ENCODE results near the gene BPTF.
A peak's percentile ranks its signal among the peaks of the same experiment; 100 is the strongest.
"Not testable (repeated sequence)": the region's sequence is repeated elsewhere in the genome, so short reads cannot be mapped to it uniquely, and the experiment has no call there.

Gene BPTF

DNA sequence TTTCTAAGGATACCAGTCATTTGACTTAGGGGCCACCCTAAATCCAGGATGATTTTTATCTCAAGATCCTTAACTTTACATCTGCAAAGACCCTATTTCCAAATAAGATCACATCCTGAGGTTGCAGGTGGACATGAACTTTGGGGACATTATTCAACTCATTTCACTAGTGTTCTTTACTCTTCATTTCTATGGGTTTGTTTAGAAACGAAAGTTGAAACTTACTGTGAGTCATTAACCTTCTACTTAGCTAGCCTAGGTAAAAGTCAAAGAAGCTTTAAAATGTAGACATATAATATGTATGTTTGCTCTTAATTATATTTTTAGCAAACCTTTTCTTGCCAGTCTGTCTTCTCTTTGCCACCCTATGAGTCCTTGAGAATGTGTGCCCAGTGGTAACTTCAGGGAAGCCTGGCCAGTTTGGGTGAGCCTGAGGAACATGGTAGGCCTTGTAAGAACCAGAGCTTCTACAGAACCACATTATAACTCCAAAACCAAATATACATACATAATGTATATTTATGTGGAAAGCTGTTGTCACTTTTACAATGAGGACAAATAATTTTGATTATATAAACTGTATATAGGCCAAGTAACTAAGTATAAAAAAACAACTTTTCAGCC is 38.4 kb downstream of the BPTF start:
- no peak for DNase-seq (ENCODE audit: low spot score in 2 of 2)
- Mint-ChIP-seq H3K36me3 (ENCODE audit: insufficient read depth) (peaks cover 13% of the 10 kb centered on the region), H3K9me3 (no peaks in the 10 kb centered on the region), H3K4me1 (peaks cover 64% of the 10 kb centered on the region), H3K27me3 (no peaks in the 10 kb centered on the region), H3K4me3 (no peak overlapping the region), H3K27ac (ENCODE audit: low read depth) (peak overlapping the region; percentile 71)
- ATAC-seq (replicated peaks; ENCODE audit: extremely low read depth, poor library complexity, severe bottlenecking): no peak

DNA sequence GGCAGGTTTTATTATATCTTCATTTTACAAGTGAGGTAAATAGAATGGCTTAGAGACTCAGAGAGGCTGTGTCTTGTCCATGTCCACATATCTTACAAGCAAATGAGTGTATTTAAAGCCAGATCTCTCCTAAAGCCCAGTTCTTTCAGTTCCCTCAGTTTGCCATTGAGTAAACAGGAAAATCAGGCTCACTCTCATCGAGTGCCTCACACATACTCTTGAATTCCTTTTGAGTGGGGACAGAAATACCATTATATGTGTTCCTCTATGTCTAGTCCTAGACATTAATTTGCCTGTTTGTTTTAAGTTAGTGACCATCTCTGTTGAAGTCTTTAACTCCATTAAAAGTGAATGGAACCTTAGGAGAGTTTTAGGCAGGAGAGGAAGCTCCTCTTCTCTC is 40.1 kb downstream of the BPTF start:
- Mint-ChIP-seq H3K27me3 (no peaks in the 10 kb centered on the region), H3K4me3 (no peak overlapping the region), H3K36me3 (ENCODE audit: insufficient read depth) (peaks cover 18% of the 10 kb centered on the region), H3K27ac (ENCODE audit: low read depth) (no peak overlapping the region), H3K4me1 (peaks cover 54% of the 10 kb centered on the region), H3K9me3 (no peaks in the 10 kb centered on the region)
- DNase-seq (ENCODE audit: low spot score in 2 of 2) (no peak), ATAC-seq (replicated peaks; ENCODE audit: extremely low read depth, poor library complexity, severe bottlenecking) (no peak)

- Mint-ChIP-seq H3K4me1 (peaks cover 37% of the 10 kb centered on the region), H3K27me3 (no peaks in the 10 kb centered on the region), H3K9me3 (no peaks in the 10 kb centered on the region), H3K4me3 (no peak overlapping the region), H3K36me3 (ENCODE audit: insufficient read depth) (peaks cover 13% of the 10 kb centered on the region), H3K27ac (ENCODE audit: low read depth) (no peak overlapping the region)
- ATAC-seq (replicated peaks; ENCODE audit: extremely low read depth, poor library complexity, severe bottlenecking) (peak; percentile 68), DNase-seq (ENCODE audit: low spot score in 2 of 2) (no peak)
Observed at GRCh38 chr17:67867591-67867990, 42.3 kb downstream of the BPTF start.

DNA sequence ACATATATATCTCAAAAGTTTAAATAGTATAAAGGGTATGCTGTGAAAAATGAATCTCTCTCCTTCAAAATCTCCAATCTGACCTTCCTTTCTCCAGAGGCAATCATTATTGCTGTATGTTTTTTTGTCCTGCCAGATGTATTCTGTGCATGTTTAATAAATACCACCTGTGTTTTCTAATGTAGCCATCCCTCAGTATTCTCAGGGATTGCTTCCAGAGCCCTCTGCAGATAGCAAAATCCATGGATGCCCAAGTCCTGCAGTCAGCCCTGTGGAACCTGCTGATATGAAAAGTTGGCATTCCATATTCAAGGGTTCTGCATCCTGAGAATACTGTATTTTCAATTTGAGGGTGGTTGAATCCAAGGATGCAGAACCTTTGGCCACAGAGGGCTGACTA is 42.9 kb downstream of the BPTF start:
- no peak for ATAC-seq (replicated peaks; ENCODE audit: extremely low read depth, poor library complexity, severe bottlenecking)
- Mint-ChIP-seq H3K9me3 (no peaks in the 10 kb centered on the region), H3K4me3 (no peak overlapping the region), H3K36me3 (ENCODE audit: insufficient read depth) (peaks cover 13% of the 10 kb centered on the region), H3K4me1 (peaks cover 31% of the 10 kb centered on the region), H3K27me3 (no peaks in the 10 kb centered on the region), H3K27ac (ENCODE audit: low read depth) (no peak overlapping the region)
- DNase-seq (ENCODE audit: low spot score in 2 of 2): no peak

DNA sequence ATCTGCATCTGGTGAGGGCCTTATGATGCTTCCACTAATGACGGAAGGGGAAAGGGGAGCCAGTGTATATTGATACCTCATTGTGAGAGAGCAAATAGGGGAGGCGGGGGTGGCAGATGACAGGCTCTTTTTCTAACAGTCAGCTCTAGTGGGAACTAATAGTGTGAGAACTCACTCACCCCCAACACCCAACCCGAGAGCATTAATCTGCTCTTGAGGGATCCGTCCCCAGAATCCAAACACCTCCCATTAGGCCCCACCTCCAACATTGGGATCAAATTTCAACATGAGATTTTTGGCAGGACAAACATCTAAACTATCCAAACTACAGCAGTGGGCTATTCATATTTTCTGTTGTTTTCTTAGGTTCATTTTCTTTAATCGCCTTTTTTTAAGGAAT is 54.4 kb downstream of the BPTF start:
- Mint-ChIP-seq H3K9me3 (no peaks in the 10 kb centered on the region), H3K27me3 (no peaks in the 10 kb centered on the region), H3K4me3 (no peak overlapping the region), H3K4me1 (peaks cover 7% of the 10 kb centered on the region), H3K36me3 (ENCODE audit: insufficient read depth) (peaks cover 20% of the 10 kb centered on the region), H3K27ac (ENCODE audit: low read depth) (no peak overlapping the region)
- no peak for ATAC-seq (replicated peaks; ENCODE audit: extremely low read depth, poor library complexity, severe bottlenecking)
- no peak for DNase-seq (ENCODE audit: low spot score in 2 of 2)

- no peak overlapping the region for H3K27ac Mint-ChIP-seq (ENCODE audit: low read depth)
- no peaks in the 10 kb centered on the region for H3K27me3 Mint-ChIP-seq
- DNase-seq (ENCODE audit: low spot score in 2 of 2) (no peak), ATAC-seq (replicated peaks; ENCODE audit: extremely low read depth, poor library complexity, severe bottlenecking) (no peak)
- H3K9me3 Mint-ChIP-seq: no peaks in the 10 kb centered on the region
- H3K4me1 Mint-ChIP-seq: peaks cover 7% of the 10 kb centered on the region
- H3K36me3 Mint-ChIP-seq (ENCODE audit: insufficient read depth): peaks cover 23% of the 10 kb centered on the region
- no peak overlapping the region for H3K4me3 Mint-ChIP-seq
Observed at GRCh38 chr17:67881083-67881482, 55.8 kb downstream of the BPTF start.

DNA sequence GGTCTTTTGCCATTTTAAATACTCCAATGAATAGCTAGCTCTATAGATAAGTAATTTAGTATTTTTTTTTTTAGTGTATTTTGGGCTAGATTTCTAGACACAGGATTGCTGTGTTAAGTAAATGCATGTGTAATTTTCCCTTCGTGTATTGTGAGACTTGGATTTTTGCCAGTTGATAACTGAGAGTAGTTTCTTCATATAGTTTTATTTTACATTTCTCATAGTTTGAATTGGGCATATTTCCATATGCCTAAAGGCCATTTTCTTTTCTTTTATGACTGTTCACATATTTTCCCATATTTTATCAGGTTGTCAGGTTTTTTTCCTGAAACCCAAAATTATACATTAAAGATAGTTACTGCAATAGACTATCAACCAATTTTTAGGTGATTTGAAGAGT is 59.4 kb downstream of the BPTF start:
- no peak for DNase-seq (ENCODE audit: low spot score in 2 of 2)
- Mint-ChIP-seq H3K9me3 (no peaks in the 10 kb centered on the region), H3K4me1 (no peaks in the 10 kb centered on the region), H3K27ac (ENCODE audit: low read depth) (no peak overlapping the region), H3K27me3 (no peaks in the 10 kb centered on the region), H3K36me3 (ENCODE audit: insufficient read depth) (peaks cover 29% of the 10 kb centered on the region), H3K4me3 (no peak overlapping the region)
- no peak for ATAC-seq (replicated peaks; ENCODE audit: extremely low read depth, poor library complexity, severe bottlenecking)

DNA sequence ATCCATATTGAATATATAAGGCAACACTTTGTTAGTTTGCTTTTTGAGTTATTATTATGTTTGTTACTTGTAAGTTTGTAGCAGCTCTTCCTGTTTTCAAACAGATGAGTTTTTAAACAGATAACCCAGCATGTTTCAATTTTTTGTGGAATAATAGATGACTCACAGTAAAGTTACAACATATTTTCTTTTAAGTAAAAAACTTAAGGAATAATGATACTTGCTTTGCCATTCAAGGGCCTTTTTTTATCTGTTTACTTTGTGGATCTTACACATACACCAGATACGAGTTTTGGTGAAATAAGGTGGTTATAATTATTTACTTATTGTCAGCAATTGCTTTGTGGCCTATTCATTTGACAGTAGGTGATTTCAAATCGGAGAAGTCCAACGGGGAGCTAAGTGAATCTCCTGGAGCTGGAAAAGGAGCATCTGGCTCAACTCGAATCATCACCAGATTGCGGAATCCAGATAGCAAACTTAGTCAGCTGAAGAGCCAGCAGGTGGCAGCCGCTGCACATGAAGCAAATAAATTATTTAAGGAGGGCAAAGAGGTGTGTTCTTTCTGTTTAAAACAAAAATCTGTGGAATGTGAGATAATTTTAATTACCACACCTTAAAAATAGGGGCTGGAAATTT is 66.3 kb downstream of the BPTF start:
- Mint-ChIP-seq H3K27me3 (no peaks in the 10 kb centered on the region), H3K36me3 (ENCODE audit: insufficient read depth) (peaks cover 48% of the 10 kb centered on the region), H3K4me3 (no peak overlapping the region), H3K9me3 (no peaks in the 10 kb centered on the region), H3K27ac (ENCODE audit: low read depth) (peak overlapping the region; percentile 75), H3K4me1 (no peaks in the 10 kb centered on the region)
- ATAC-seq (replicated peaks; ENCODE audit: extremely low read depth, poor library complexity, severe bottlenecking) (no peak), DNase-seq (ENCODE audit: low spot score in 2 of 2) (no peak)

GRCh38 chr17:67902511-67903231 is 77.4 kb downstream of the BPTF start:
- no peaks in the 10 kb centered on the region for H3K9me3 Mint-ChIP-seq
- no peaks in the 10 kb centered on the region for H3K4me1 Mint-ChIP-seq
- peaks cover 60% of the 10 kb centered on the region for H3K36me3 Mint-ChIP-seq (ENCODE audit: insufficient read depth)
- no peak for DNase-seq (ENCODE audit: low spot score in 2 of 2)
- ATAC-seq (replicated peaks; ENCODE audit: extremely low read depth, poor library complexity, severe bottlenecking): no peak
- no peak overlapping the region for H3K27ac Mint-ChIP-seq (ENCODE audit: low read depth)
- H3K4me3 Mint-ChIP-seq: no peak overlapping the region
- no peaks in the 10 kb centered on the region for H3K27me3 Mint-ChIP-seq

GRCh38 chr17:67905298-67905697 is 80.0 kb downstream of the BPTF start:
- H3K27ac Mint-ChIP-seq (ENCODE audit: low read depth); DNase-seq (ENCODE audit: low spot score in 2 of 2); H3K27me3 Mint-ChIP-seq; H3K4me1 Mint-ChIP-seq; H3K4me3 Mint-ChIP-seq; H3K9me3 Mint-ChIP-seq; ATAC-seq (replicated peaks; ENCODE audit: extremely low read depth, poor library complexity, severe bottlenecking): not testable (repeated sequence)
- peaks cover 64% of the 10 kb centered on the region for H3K36me3 Mint-ChIP-seq (ENCODE audit: insufficient read depth)

DNA sequence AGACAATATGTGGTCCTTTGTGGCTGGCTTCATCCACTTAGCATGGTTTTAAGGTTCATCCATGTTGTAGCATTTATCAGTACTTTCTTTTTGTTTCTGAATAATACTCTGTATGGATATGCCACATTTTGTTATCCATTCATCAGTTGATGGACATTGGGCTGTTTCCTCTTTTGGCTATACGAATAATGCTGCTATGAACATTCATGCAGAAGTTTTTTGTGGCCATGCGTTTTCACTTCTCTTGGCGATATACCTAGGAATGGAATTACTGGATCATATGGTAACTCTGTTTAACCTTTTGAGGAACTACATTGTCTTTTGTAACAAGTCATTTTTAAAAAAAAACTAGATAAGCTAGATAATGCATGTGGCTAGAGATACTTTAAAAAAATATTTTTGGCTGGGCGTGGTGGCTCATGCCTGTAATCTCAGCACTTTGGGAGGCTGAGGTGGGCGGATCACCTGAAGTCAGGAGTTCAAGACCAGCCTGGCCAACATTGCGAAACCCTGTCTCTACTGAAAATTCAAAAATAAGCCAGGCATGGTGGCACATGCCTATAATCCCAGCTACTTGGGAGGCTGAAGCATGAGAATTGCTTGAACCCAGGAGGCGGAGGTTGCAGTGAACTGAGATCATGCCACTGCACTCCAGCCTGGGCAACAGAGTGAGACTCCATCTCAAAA is 85.0 kb downstream of the BPTF start:
- H3K4me3 Mint-ChIP-seq; DNase-seq (ENCODE audit: low spot score in 2 of 2); H3K27me3 Mint-ChIP-seq; ATAC-seq (replicated peaks; ENCODE audit: extremely low read depth, poor library complexity, severe bottlenecking); H3K9me3 Mint-ChIP-seq: not testable (repeated sequence)
- H3K27ac Mint-ChIP-seq (ENCODE audit: low read depth): peak overlapping the region; percentile 25
- peaks cover 79% of the 10 kb centered on the region for H3K36me3 Mint-ChIP-seq (ENCODE audit: insufficient read depth)
- peaks cover 22% of the 10 kb centered on the region for H3K4me1 Mint-ChIP-seq

DNA sequence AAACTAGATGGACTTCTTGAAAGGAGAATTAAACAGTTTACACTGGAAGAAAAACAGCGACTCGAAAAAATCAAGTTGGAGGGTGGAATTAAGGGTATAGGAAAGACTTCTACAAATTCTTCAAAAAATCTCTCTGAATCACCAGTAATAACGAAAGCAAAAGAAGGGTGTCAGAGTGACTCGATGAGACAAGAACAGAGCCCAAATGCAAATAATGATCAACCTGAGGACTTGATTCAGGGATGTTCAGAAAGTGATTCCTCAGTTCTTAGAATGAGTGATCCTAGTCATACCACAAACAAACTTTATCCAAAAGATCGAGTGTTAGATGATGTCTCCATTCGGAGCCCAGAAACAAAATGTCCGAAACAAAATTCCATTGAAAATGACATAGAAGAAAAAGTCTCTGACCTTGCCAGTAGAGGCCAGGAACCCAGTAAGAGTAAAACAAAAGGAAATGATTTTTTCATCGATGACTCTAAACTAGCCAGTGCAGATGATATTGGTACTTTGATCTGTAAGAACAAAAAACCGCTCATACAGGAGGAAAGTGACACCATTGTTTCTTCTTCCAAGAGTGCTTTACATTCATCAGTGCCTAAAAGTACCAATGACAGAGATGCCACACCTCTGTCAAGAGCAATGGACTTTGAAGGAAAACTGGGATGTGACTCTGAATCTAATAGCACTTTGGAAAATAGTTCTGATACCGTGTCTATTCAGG is 85.9 kb downstream of the BPTF start:
- ATAC-seq (replicated peaks; ENCODE audit: extremely low read depth, poor library complexity, severe bottlenecking) (no peak), DNase-seq (ENCODE audit: low spot score in 2 of 2) (no peak)
- Mint-ChIP-seq H3K9me3 (no peaks in the 10 kb centered on the region), H3K27me3 (no peaks in the 10 kb centered on the region), H3K36me3 (ENCODE audit: insufficient read depth) (peaks cover 77% of the 10 kb centered on the region), H3K27ac (ENCODE audit: low read depth) (peak overlapping the region; percentile 25), H3K4me3 (no peak overlapping the region), H3K4me1 (peaks cover 28% of the 10 kb centered on the region)

Data from central memory CD8-positive, alpha-beta T cell (primary cell).